HEK293T (cell line): Measurements from ENCODE around the gene KREMEN2.

ENCODE experiments used
- ARNT ChIP-seq: fragments of 450-650 bp; IDR thresholded peaks from 2 replicates; pipeline ENCODE4 v1.6.1; 2017; ENCODE audit warnings: mild to moderate bottlenecking
- BHLHE40 ChIP-seq: fragments of 450-650 bp; IDR thresholded peaks from 2 replicates; pipeline ENCODE4 v1.6.1; 2016; ENCODE audit warnings: mild to moderate bottlenecking, moderate library complexity, borderline replicate concordance
- CTBP1 ChIP-seq: fragments of 450-650 bp; IDR thresholded peaks from 2 replicates; pipeline ENCODE4 v1.6.1; 2016; ENCODE audit warnings: borderline replicate concordance
- ELF4 ChIP-seq: fragments of 450-650 bp; IDR thresholded peaks from 2 replicates; pipeline ENCODE4 v1.6.1; 2017; ENCODE audit warnings: antibody characterized with exemption
- FOXA1 ChIP-seq: fragments of 450-650 bp; IDR thresholded peaks from 2 replicates; pipeline ENCODE4 v1.6.1; 2016; ENCODE audit warnings: mild to moderate bottlenecking
- FOXK2 ChIP-seq: fragments of 450-650 bp; IDR thresholded peaks from 2 replicates; pipeline ENCODE4 v1.6.1; 2016; ENCODE audit warnings: mild to moderate bottlenecking
- FOXM1 ChIP-seq: fragments of 450-650 bp; IDR thresholded peaks from 2 replicates; pipeline ENCODE4 v1.6.1; 2017; ENCODE audit warnings: mild to moderate bottlenecking, borderline replicate concordance
- HDGF ChIP-seq: fragments of 450-650 bp; IDR thresholded peaks from 2 replicates; pipeline ENCODE4 v1.6.1; 2017; ENCODE audit warnings: antibody characterized with exemption, borderline replicate concordance
- LEF1 ChIP-seq: fragments of 450-650 bp; IDR thresholded peaks from 2 replicates; pipeline ENCODE4 v1.6.1; 2017; ENCODE audit warnings: mild to moderate bottlenecking, borderline replicate concordance
- NFRKB ChIP-seq: fragments of 450-650 bp; IDR thresholded peaks from 2 replicates; pipeline ENCODE4 v1.6.1; 2016; ENCODE audit warnings: mild to moderate bottlenecking, moderate library complexity
- SP1 ChIP-seq: fragments of 450-650 bp; IDR thresholded peaks from 2 replicates; pipeline ENCODE4 v1.6.1; 2017
- SUZ12 ChIP-seq: fragments of 450-650 bp; IDR thresholded peaks from 2 replicates; pipeline ENCODE4 v1.6.1; 2016; ENCODE audit warnings: mild to moderate bottlenecking
- ZNF384 ChIP-seq: fragments of 450-650 bp; IDR thresholded peaks from 2 replicates; pipeline ENCODE4 v1.6.1; 2016
- TF ChIP-seq, protein P1 (sequence below): fragments of 450-650 bp; IDR thresholded peaks from 2 replicates; pipeline ENCODE4 v1.6.1; 2016

DNA sequence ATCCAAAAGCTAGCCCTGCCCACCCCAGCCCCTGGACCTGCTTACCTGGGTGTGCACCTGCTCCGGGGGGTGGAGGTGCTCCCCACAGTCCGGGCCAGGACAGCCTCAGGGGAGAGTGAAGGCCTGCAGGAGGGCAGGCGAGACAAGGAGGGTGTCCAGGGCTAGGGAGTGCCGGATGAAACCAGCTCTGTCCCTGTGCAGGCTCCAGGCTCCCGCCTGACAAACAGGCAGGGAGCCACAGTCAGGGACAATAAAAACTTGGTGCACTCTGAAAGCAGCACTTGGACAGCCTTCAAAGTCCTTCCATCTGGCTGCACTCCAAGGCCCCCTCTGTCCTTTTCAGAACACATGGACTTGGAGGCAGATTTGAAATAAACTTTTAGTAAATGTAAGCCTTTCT, 9.0 kb downstream of the KREMEN2 start:
- TF ChIP-seq ELF4 (no peak), BHLHE40 (no peak), SP1 (no peak), NFRKB (no peak), FOXM1 (no peak), ZNF384 (no peak), LEF1 (no peak), SUZ12 (no peak), CTBP1 (no peak), ARNT (no peak), HDGF (no peak), FOXK2 (no peak), FOXA1 (no peak)
- TF ChIP-seq, protein P1, sequence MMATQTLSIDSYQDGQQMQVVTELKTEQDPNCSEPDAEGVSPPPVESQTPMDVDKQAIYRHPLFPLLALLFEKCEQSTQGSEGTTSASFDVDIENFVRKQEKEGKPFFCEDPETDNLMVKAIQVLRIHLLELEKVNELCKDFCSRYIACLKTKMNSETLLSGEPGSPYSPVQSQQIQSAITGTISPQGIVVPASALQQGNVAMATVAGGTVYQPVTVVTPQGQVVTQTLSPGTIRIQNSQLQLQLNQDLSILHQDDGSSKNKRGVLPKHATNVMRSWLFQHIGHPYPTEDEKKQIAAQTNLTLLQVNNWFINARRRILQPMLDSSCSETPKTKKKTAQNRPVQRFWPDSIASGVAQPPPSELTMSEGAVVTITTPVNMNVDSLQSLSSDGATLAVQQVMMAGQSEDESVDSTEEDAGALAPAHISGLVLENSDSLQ = no peak
